ENCODE data around the gene SLC22A2. TPM values are rescaled to one million over a fixed set of nuclear protein-coding genes. Genes with fewer than 3 reads are reported as not detected.

The SLC22A2 gene
- total and polyA plus RNA-seq, 2 experiments from 2014 or later, result 0.94 to 1.1 TPM

GRCh38 chr6:160249671-160250070, 8.9 kb downstream of the SLC22A2 start (continued):
- TF ChIP-seq ZNF462 (CRISPR knock-in tag; IDR thresholded peaks at IDR 0.05), result no peak
- no peak for TF ChIP-seq POLR2AphosphoS5 (IDR thresholded peaks at IDR 0.05; ENCODE audit: low read depth)
- TF ChIP-seq STAT1 (IDR thresholded peaks at IDR 0.05; ENCODE audit: unreplicated experiment), result no peak
- TF ChIP-seq EZH2 (IDR thresholded peaks at IDR 0.05; ENCODE audit: low read depth, unreplicated experiment), result no peak
- no peak for TF ChIP-seq ETS1 (IDR thresholded peaks at IDR 0.05)
- TF ChIP-seq EZH2phosphoT487 (IDR thresholded peaks at IDR 0.05; ENCODE audit: unreplicated experiment), result no peak
- no peak for TF ChIP-seq CTCF (conservative IDR thresholded peaks at IDR 0.05; ENCODE audit: low read depth in 2 of 2)
- no peak for TF ChIP-seq ZNF114 (CRISPR knock-in tag; IDR thresholded peaks at IDR 0.05)
- no peak for TF ChIP-seq NANOG (IDR thresholded peaks at IDR 0.05; ENCODE audit: borderline replicate concordance)

Measured in GM23338 (cell line).